Stimulated activated CD4-positive, alpha-beta T cell treated with anti-CD3 and anti-CD28 coated beads, Interleukin-1b, Interleukin-23, amount 100 ng/mL, for 1 hour (primary cell): Measurements from ENCODE around the gene HMGB4.

Experiments used
- DNase-seq, 2 donors: peaks; one replicate each; pipeline ENCODE4 v3.0.0-alpha.2; 2020; ENCODE audit warnings: low read depth in 2 of 2

HMGB4 gene, protein sequence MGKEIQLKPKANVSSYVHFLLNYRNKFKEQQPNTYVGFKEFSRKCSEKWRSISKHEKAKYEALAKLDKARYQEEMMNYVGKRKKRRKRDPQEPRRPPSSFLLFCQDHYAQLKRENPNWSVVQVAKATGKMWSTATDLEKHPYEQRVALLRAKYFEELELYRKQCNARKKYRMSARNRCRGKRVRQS

DNA sequence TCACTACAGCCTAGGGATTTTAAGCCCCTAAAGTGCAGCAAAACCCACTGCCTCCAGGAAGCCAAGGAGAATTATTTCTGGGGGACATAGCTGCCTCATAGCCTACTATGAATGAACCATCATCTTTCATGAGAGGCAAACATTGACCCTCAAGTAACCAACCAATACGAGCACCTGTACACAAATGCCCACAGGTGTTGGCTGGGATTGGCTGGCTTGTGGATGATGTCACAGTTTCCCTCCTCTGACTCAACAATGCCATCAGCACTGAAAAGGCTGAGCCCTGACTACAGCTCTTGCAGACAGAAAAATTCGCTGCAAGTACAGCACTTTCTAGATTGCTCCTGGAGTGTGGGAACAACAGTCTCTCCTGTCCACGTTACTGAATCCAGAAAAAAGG is at the start of gene HMGB4:
Gene HMGB4, plus strand, starts transcription at position 301 of the 400 bp plus-strand sequence. CDS start 113 bp downstream, outside the sequence.
- no peak for DNase-seq

DNA sequence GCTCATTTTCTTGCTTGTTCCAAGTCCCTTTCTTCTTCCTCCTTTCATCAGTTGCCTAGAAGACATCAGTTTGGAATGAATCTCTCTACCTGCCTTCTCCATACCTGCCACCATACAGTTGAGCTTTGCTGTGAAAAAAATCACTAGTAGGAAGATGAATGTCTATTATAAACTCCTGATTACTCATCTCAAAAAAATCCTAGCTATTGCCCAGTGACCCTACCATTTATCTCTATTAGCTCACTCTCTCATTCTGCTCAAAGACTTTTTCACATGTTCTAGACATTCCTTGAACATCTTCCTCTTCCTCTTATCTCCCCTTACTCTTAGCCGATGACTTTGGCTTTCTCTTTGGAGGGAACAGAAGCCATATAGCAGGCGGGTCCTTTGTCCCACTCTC is 49.7 kb upstream of the HMGB4 start:
- DNase-seq, result no peak

DNA sequence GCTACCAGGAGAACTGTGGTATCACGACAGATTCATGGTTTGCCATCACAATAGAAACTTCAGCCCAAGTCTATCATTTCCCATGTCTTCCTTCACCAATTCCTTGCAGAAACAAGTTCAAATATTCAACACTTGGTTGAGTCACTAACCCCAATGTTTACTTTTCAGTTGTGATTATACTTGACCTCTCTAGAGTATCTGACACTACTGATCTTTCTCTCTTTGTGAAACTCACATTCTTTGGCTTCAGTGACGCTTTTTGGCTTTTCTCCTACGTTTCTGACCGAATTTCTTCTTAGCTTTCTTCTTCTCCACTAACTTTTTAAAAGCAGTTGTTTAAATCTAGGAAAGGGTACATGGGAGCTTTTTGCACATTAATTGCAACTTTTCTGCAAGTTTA is 48.8 kb upstream of the HMGB4 start:
- DNase-seq, result no peak

DNA sequence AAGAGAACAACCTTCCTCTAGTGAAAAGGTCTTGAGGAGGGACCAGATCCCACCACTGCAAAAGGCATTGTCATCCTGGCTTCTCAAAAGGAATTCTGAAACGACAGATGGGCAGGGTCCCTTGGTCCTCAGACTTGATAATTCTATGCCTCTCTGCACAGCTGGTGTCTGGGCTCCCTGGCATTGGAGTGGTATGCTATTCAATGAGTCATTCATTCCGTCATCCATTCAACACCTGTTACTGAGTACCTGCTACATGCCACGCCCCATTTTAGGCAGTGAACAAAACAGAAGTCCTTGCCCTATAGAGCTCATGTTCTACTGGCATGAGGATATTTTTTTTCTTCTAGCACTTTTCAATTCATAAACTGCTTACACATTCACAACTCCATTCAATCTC is 45.8 kb upstream of the HMGB4 start:
- DNase-seq, result no peak

DNA sequence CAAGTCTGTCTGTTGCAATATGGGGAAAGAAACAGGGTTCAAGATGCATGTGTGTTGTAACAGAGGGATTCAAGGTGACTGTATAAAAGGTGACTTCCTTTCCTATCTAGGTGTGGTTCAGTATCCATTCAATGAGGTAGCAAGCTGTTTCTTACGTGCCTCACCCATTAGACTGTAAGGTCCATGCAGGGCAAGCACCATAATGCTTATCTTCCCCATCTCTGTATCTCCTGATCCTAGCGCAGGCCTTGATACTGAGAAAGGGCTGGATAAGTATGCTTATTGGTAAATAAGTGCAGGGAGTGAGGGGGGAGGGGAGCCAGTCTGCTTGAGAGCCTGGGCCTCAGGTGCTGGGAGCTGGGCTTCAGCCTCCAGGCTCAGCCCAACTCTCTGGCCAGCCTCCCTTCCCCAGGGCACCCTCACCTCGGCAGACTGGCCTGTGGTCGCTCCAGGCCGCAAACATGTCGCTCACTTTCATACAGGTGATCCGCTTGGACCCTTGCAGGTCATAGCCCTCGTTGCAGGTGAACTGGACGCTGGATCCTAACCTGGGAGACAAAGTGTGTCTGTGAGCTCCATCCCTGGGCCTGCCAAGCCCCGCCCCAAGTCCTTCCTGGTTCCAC is 44.5 kb upstream of the HMGB4 start:
- DNase-seq, result no peak

DNA sequence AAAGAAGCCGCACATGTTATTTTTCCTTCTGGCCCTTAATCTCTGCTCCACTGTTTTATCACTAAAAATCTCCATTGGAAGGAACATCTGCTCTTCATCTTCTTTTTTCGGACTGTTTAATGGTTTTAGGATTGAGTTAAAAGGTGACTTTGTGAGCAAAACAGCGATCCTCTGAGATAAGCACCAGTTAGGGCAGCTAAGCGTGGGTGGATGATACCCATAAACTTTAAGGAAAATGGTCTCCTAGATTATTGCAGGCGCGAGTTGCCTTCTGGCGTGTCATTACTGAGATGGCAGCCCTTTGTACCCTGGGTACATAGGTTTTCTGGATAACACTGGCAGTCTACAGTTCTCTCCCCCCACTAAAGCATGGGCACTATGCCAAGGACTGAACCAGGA is 44.0 kb upstream of the HMGB4 start:
- no peak for DNase-seq

DNA sequence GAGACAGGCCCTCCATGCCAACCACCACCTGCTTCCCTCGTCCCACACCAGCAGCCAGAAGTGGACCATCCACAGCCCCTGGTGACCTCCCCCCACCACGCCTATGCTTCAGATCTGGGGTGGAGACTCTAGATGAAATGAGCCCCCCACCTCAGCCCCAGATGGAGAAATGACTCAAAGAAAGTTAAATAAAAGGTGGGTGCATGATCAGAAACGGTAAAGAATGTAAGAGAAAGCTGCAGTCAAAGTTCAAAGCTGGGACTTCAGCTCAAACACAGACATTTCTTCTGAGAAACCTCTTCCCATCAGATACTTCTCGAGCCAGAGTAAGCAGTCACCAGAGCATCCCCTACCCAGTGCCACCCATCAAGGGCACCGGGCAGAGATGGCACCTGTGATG is 43.1 kb upstream of the HMGB4 start:
- no peak for DNase-seq

DNA sequence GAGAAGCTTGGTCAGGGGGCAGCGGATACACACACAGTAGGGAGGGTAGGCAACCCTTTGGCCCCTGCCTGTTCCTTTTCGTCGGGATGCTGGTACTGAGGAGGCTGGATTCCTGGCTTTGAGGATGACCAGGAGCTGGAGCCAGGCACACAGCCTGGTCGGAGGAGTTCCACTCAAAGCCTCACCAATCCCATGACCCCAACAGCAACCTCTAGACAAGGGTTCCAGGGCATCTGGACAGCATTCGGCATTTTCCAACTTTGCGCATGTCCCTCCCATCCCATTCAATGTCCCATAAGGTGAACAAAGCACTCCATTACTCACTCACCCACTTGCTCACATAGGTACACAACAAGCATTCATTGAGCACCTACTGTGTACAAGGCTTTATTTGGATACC is 42.6 kb upstream of the HMGB4 start:
- no peak for DNase-seq

DNA sequence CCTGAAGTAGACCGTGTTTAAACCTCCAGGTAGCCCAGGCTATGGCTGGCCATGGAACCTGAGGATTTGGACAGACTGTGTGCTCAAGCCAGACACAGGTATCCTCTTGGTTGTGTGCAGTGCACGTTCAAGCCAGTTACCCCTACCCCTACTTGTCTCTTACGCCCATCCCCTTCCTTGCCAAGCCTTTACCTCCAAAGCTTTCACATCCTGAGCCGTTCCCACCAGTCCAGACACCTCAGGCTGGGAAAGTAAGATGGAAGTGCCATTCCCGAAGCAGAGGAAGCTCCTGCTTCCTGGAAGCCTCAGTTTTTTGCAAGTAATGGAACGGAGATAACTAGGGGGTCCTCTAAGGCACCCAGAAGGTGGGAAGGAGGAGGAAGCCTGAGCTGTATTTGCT is 41.5 kb upstream of the HMGB4 start:
- no peak for DNase-seq

DNA sequence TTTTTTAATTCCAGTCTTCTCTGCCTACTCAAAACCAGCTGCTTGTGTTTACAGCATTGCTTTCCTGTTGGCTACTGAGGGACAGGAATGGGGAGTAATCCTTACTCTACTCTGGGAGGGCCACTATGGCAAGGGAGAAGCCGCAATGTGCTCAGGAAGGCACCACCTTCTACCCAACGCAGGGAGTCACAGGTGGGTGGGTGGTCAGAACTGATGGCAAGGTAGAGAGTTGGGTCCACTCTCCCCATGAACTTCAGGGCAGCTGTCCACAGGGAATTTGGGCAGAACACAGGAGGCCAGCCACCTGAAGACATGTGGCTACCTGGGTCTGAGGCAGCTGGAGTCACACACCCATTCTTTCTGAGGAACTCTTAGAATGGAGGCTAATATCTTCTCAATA is 40.5 kb upstream of the HMGB4 start:
- no peak for DNase-seq

DNA sequence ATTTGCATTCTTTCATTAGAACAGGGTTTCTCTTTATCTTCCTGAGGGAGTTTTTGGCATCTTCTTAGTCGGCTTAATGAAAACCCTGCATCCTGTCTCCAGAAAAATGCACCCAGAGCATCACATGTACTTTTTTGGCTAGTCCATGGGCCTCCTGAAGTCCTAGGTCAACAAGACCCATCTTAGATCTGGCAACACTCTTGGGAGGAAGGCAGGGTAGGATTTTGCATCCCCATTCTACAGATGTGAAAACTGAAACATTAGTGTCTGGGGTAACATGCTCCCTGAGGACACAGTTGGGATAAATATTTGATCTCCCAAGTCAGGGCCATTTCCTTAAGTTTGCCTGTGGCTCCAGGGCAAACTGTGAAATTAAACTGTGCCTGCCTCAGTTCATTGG is 40.0 kb upstream of the HMGB4 start:
- DNase-seq, result no peak

DNA sequence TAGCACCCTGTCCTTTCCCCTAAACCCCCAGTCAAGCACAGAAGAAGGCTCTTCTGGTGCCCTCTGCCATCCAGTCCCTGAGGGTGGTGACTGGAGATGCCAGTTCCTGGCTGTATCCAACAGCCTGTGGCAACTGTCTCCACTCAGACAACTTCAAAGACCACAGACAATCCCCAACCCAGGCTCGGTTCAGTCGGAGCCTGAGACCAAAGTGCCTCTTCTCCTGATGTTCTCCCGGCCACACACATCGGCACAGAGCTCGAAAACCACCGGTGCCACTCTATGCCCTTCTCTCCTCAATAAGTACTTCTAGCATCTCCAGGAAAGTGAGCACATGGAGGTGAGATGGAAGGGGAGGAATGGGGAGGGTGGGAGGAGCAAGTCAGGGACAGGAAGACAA is 39.6 kb upstream of the HMGB4 start:
- no peak for DNase-seq

DNA sequence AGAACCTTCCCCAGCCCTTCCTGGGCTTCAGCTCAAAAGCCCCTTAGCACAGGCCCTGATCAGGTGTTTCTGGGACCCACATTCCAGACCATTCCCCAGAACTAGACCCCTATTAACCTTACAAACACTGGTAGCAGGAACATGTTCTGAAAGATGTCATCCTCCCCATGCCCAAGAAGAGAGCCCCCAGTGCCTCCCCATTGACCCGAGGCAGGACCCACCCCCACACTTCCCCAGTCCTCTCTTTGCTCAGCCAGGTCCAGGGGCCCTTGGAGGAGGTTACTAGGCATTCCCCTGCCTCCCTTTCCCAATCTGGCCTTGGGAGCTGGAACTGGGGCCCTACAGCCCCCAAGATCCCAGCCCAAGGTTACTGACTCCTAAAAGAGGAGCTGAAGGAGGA is 38.9 kb upstream of the HMGB4 start:
- no peak for DNase-seq

DNA sequence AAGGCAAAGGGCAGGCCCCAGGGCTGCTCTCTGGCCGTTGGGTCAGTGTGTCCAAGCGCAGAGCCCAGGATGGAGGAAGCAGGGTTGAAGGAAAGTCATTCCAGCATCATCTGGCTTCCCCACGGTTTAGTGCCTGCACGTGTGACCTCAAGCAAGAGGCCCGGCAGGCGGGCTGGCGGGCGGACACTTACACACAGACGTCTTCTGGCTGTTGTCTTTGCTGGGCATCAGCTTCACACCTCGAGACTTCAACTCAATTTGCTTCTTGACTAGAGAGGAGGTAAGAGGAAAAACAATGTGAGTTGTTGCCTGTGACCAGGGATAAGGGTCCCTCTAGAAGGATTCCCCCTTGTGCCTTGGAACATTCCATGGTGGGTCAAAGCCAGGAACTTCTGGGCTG is 38.4 kb upstream of the HMGB4 start:
- no peak for DNase-seq

DNA sequence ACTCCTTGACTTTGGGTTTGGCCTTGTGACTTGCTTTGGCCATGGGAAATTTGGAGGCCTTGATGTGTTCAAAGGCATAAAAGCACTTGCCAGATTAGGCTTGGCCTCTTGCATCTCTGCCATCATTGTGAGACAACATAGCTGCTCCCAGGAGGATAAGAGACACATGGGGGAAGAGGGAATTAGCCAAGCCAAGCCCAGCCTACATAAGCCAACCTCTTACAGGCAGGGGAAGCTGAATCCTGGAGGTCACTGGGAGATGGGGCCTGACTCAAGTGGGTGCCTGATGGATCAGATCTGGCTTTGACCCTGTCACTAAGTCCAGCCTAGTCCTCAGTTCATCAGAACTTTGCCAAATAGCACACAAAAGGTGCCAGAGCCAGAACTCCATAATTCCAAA is 37.6 kb upstream of the HMGB4 start:
- DNase-seq, result no peak

DNA sequence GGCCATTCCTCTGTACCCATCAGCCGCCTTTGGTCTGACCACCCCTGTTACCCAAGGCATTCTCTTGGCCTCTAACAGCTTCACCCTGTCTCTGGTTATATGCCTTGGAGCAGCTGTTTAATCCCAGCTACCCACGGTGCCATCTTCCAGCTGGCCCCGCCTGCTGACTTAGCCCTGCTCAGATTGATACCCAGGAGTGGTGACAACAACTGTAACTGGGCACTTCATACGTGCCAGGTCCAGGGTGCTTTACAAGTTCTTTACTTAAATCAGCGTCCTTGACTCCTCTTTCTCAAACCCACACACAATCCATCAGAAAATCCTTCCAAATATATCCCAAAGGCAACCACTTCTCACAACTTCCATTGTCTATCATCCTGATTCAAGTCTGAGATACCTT is 37.2 kb upstream of the HMGB4 start:
- no peak for DNase-seq

DNA sequence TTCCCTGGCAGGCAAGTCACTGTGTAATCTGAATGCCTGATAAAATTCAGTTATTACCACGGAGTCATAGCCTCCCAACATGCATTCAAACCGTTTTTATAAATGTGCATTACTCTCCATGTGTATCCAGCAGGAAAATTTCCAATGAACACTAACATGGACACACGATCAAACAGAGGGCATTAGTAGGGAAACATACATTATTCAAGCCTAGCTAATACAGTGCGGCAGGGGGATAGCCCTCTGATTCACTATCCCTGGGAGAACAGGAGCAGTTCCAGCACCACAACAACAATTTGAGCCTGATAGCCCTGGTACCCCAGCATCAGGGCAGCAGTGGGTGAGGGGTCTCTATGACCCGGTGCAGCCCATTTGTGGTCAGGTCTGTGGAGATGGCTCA is 35.8 kb upstream of the HMGB4 start:
- no peak for DNase-seq

DNA sequence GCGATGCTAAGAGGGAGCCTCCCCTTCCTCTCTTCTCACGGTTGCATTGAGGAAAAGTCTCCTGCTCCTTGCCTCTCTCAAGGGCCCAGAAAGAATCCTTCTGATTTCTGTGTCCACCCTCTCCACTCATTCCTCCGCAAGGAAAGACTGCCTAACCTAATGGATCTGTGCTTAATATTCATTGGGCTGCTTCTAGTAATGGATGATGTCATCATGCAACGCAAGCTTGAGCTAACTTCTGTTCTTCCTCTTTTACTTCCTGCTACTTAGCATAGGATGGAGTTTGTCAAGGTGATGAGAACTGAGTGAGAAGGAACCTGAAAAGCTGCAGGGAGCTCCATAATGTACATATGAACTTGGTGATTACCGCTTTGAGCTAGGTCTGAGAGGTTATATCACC is 35.2 kb upstream of the HMGB4 start:
- no peak for DNase-seq

DNA sequence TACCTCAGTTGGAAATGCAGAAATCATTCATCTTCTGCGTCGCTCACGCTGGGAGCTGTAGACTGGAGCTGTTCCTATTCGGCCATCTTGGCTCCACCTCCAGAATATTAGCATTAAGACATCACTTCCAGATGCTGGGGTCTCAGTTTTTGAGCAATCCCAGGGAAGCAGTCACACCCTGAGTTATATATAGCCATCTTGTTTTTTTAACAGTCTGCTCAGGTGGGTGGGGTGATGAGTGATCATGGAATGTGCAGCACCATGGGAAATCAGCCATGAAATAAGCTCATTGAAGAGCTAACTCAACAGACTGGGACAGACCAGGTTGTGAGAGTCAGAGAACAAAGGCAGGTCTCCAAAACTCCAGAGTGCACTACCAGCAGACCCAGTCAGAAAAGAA is 27.0 kb upstream of the HMGB4 start:
- no peak for DNase-seq

DNA sequence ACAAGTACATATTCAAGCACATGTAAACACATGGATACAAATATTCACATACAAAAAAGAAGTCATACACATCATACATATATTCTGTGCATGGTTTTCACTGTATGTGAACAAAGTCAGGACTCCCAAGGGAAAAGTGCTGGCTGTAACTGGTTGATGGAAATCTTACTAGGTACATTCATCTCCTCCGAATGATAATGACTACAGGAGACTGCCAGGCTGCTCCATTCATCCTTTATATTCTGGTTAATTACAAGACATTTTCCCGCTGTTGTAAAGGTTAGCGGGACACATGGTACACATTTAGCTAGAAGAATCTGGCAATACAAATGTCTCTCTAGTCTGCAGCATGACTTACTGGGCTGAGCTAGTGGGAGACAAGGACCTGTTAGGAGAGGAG is 26.2 kb upstream of the HMGB4 start:
- no peak for DNase-seq

DNA sequence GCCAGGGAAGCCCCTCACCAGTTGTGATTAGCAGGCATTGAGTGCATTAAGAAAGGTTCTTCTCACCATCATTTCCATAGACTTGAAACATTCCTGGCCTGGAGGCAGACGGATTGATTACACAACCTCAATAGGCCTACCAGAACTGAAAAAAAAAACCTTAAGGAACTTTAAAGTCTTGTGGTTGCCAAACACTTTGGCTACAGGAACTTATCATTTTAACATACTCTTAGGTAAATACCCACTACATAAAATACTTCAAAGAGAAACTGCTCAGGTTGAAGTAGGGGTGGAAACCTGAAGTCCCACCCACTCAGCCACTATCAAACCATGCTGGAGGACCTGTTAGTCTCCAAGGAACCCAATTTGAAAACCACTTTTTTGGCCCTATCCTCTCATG is 22.4 kb upstream of the HMGB4 start:
- no peak for DNase-seq

DNA sequence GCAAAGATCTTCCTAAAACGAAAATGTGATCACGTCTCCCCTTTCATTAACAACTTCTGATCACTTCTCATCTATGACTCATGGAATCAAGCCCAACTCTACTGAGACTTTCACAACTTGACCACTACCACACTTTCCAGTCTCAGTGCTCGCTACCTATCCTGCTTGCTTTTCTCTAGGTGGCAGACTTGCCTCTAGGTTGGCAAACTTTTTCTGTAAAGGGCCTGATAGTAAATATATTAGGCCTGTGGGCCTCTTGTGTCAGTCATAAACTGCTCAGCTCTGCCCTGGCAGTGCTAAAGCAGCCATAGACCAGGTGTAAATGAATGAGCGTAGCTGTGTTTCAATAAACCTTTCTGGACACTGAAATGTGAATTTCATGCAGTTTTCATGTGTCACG is 21.5 kb upstream of the HMGB4 start:
- DNase-seq, result no peak

DNA sequence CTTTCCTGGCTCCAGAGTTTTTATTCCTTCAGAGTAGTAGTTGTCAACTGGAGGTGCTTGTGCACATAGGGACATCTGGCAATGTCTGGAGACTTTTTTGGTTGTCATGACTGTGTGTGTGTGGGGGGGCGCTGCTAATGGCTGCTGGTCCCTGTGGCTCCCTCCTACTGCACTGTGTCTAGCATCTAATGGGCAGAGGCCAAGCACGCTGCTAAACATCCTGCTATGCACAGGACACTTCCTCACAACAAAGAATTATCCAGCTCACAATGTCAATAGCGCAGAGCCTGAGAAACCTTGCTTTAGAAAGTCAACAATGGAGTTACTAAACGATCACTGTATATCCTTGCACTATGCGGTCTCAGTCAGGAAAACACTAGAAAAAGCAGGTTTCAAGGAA is 19.7 kb upstream of the HMGB4 start:
- no peak for DNase-seq

DNA sequence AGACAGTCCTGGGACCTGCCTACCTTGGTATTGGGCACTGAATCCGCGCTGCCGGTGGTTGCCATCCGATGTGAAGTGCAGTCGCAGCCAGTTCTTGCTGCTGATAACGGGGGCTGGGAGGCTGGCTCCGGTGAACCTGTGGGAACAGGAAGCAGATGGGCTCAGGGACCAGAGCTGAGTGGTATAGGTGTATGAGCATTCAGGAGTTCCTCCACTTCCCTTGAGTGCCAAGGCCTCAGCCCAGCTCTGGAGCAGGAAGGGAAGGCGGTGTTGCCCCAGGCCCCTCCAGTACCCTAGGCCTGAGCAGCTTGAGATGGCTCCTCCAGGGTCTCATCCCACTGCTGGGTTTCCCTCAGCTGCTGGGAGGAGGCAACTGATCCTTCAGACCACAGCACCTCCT is 17.0 kb upstream of the HMGB4 start:
- DNase-seq, result no peak
